Left ventricle myocardium inferior (tissue), 1 donor: Measurements from ENCODE around the gene THY1. TPM values are rescaled to one million over a fixed set of nuclear protein-coding genes. Genes with fewer than 3 reads are reported as not detected.

ENCODE experiments used
- DNase-seq: peaks from one replicate; pipeline ENCODE4 v3.0.0-alpha.2; 2020
- H3K27ac ChIP-seq: fragments of 200-600 bp; replicated peaks from 2 replicates; pipeline ENCODE4 v1.8.0; 2021
- H3K27me3 ChIP-seq: fragments of 200-600 bp; 2 replicates; pipeline ENCODE4 v1.8.0; 2021; ENCODE audit warnings: low read depth
- H3K36me3 ChIP-seq: fragments of 200-600 bp; 2 replicates; pipeline ENCODE4 v1.8.0; 2021
- H3K4me1 ChIP-seq: fragments of 200-600 bp; 2 replicates; pipeline ENCODE4 v1.8.0; 2021
- H3K4me3 ChIP-seq: fragments of 200-600 bp; 2 replicates; pipeline ENCODE4 v1.8.0; 2021; ENCODE audit warnings: mild to moderate bottlenecking, moderate library complexity
- H3K9me3 ChIP-seq: fragments of 200-600 bp; replicated peaks from 2 replicates; pipeline ENCODE4 v1.8.0; 2021
- intact Hi-C: fragments of 100-400 bp; cut with micrococcal nuclease; formaldehyde crosslinking; loops from one replicate; pipeline ENCODE4 v1.11.0; 2022
- total RNA-seq: library from RNA; stranded (reverse); fragmentation: NEBNext Ultra II Directional; extraction: Animal tissue kit (Norgen Biotek cat#: 25700); gene quantifications from one replicate; pipeline ENCODE4 v1.2.1, GENCODE V29; 2021
- TF ChIP-seq, protein P1 (sequence below): fragments of 200-600 bp; IDR thresholded peaks from 2 replicates; pipeline ENCODE4 v1.8.0; 2021; ENCODE audit warnings: antibody characterized with exemption, mild to moderate bottlenecking, borderline replicate concordance
- donor health status: DM: no; HTN: yes; CAD: no; lungs with severe emphysema.

Gene THY1
- total RNA-seq, 1 donor from 2014 or later = 0.91 TPM

DNA sequence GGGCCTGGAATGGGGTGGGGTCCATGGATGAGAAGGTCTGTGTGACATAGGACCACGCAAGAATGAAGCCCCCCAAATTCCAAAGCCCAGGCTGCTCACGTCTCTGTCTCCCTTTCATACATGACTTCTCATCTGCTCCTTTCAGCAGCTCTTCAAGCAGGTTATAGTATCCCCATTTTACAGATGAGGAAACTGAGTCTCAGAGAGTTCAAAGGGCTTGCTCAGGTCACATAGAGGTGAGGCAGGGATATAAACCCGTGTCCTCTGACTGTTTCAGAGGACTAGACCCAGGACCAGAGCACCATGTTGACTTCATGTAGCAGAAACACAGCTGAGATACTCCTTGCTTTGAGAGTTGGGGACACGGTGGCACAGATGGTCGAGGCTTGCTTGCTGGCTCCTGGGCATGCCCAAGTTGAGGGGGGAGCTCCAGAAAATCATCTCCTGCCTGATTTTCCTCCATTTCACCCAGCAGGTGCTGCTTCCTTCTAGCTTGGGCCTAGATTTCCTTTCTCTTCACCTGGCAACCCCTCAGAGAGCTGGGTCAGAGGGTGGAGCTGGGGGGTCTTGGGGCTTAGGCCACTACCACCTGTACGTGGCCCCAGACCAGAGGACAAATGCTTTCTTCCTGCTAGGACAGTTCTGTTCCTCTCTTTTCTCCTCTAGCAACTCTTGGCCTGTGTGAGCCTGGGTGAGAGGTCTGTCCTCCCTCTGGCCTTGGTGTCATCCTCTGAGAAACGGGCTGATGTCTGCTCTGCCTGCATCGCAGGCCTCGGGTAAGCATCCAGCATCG, 24.1 kb upstream of the THY1 start:
- Histone ChIP-seq H3K27ac (no peak overlapping the region), H3K4me1 (no peaks in the 10 kb centered on the region), H3K27me3 (peaks cover 12% of the 10 kb centered on the region), H3K9me3 (no peaks in the 10 kb centered on the region), H3K36me3 (no peaks in the 10 kb centered on the region), H3K4me3 (no peak overlapping the region)
- TF ChIP-seq, protein P1, sequence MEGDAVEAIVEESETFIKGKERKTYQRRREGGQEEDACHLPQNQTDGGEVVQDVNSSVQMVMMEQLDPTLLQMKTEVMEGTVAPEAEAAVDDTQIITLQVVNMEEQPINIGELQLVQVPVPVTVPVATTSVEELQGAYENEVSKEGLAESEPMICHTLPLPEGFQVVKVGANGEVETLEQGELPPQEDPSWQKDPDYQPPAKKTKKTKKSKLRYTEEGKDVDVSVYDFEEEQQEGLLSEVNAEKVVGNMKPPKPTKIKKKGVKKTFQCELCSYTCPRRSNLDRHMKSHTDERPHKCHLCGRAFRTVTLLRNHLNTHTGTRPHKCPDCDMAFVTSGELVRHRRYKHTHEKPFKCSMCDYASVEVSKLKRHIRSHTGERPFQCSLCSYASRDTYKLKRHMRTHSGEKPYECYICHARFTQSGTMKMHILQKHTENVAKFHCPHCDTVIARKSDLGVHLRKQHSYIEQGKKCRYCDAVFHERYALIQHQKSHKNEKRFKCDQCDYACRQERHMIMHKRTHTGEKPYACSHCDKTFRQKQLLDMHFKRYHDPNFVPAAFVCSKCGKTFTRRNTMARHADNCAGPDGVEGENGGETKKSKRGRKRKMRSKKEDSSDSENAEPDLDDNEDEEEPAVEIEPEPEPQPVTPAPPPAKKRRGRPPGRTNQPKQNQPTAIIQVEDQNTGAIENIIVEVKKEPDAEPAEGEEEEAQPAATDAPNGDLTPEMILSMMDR = no peak
- intact Hi-C loops = no loop called here
- DNase-seq = no peak

DNA sequence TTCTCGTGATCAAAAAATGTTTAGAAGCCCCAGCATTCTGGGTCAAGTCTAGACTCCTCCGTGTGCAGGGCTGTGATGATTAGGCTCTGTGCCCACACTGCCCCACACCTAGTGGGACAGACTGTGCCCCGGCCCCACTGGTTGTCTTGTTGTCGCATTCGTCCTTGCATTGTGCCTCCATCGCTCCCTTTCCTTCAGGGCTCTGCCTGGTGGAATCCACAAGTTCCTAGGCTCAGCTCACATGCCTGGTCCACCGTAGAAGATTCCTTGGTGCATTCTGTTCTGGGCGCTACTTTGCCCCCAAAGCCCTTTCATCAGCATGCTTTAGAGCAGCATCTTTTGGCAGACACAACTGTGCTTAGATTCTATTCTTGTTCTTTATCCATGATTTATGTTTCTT, 23.5 kb upstream of the THY1 start:
- H3K4me1 ChIP-seq = no peaks in the 10 kb centered on the region
- intact Hi-C loops = no loop called here
- TF ChIP-seq, protein P1 = no peak
- H3K27me3 ChIP-seq = peaks cover 17% of the 10 kb centered on the region
- DNase-seq = no peak
- no peak overlapping the region for H3K27ac ChIP-seq
- H3K9me3 ChIP-seq = no peaks in the 10 kb centered on the region
- H3K36me3 ChIP-seq = no peaks in the 10 kb centered on the region
- H3K4me3 ChIP-seq = no peak overlapping the region

DNA sequence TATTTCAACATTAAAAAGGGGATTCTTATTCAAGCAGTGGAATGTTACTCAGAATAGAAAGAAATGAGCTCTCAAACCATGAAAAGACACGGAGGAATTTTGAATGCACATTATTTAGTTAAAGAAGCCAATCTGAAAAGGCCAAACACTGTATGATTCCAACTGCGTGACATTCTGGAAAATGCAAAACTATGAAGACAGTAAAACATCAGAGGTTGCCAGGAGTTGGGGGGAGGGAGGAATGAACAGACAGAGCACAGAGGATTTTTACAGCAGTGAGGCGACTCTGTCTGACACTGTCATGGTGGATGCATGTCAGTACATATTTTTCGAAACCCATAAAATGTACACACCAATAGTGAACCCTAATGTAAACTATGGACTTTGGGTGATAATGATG, 22.9 kb upstream of the THY1 start:
- peaks cover 17% of the 10 kb centered on the region for H3K27me3 ChIP-seq
- H3K9me3 ChIP-seq = no peaks in the 10 kb centered on the region
- no peaks in the 10 kb centered on the region for H3K4me1 ChIP-seq
- H3K27ac ChIP-seq = no peak overlapping the region
- H3K36me3 ChIP-seq = no peaks in the 10 kb centered on the region
- intact Hi-C loops = no loop called here
- TF ChIP-seq, protein P1 = no peak
- no peak overlapping the region for H3K4me3 ChIP-seq
- no peak for DNase-seq

DNA sequence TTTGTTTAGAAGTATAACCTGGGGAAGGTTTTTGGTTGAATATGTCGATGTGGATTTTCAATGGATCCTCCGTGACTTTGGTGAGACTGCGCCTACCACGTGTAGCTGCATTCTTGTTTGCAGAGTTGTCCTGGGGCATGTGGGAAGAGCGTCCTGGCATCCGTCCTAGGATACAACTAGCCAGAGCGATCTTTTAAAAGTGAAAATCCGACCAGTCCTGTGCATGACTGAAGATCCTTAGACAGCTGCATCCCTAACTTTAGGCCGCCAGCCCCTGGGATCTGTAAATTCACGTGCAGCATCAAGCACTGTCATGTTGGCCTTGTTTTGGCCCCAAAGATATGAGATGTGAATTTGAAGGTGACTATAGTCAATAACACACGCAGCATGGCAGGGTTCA, 22.4 kb upstream of the THY1 start:
- Histone ChIP-seq H3K4me1 (no peaks in the 10 kb centered on the region), H3K27me3 (peaks cover 17% of the 10 kb centered on the region), H3K4me3 (no peak overlapping the region), H3K9me3 (no peaks in the 10 kb centered on the region), H3K36me3 (no peaks in the 10 kb centered on the region), H3K27ac (no peak overlapping the region)
- no peak for DNase-seq
- intact Hi-C loops = no loop called here
- TF ChIP-seq, protein P1 = no peak

DNA sequence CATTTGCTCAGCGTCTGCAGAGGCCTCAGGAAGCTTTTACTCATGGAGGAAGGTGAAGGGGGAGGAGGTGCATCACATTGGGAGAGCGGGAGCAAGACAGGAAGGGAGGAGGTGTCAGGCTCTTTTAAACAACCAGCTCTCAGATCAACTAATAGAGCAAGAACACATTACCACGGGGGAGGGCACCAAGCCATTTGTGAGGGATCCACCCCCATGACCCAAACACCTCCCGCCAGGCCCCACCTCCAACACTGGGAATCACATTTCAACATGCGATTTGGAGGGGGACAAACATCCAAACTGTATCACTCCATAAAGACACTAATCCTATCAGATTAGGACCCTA, 18.9 kb upstream of the THY1 start:
- no peaks in the 10 kb centered on the region for H3K4me1 ChIP-seq
- H3K27me3 ChIP-seq = peaks cover 21% of the 10 kb centered on the region
- intact Hi-C loops = no loop called here
- TF ChIP-seq, protein P1 = no peak
- H3K9me3 ChIP-seq = peaks cover 7% of the 10 kb centered on the region
- no peaks in the 10 kb centered on the region for H3K36me3 ChIP-seq
- H3K27ac ChIP-seq = no peak overlapping the region
- no peak overlapping the region for H3K4me3 ChIP-seq
- no peak for DNase-seq
